Loucy (cell line): ENCODE results near the gene FRZB.
"Not testable (repeated sequence)": the region's sequence is repeated elsewhere in the genome, so short reads cannot be mapped to it uniquely, and the experiment has no call there.

ENCODE experiments used
- H2AFZ ChIP-seq: fragments of 200-600 bp; sonication (generic); 2 replicates; pipeline ENCODE4 v1.6.0; 2016; ENCODE audit warnings: antibody characterized with exemption, mild to moderate bottlenecking, low read length, moderate library complexity
- H3F3A ChIP-seq: fragments of 200-600 bp; 2 replicates; pipeline ENCODE4 v1.6.0; 2016; ENCODE audit warnings: antibody characterized with exemption, low read depth, mild to moderate bottlenecking
- H3K27me3 ChIP-seq: fragments of 200-600 bp; sonication (generic); 2 replicates; pipeline ENCODE4 v1.6.1; 2014; ENCODE audit warnings: low read length, mild to moderate bottlenecking; ENCODE audit not compliant: insufficient read depth, poor library complexity, severe bottlenecking
- H3K36me3 ChIP-seq: fragments of 200-600 bp; sonication (generic); 2 replicates; pipeline ENCODE4 v1.6.1; 2016; ENCODE audit warnings: low read length; ENCODE audit not compliant: insufficient read depth
- H3K4me1 ChIP-seq: fragments of 200-600 bp; sonication (generic); 2 replicates; pipeline ENCODE4 v1.5.1; 2014; ENCODE audit warnings: low read length, mild to moderate bottlenecking; ENCODE audit not compliant: insufficient read depth, poor library complexity, severe bottlenecking
- H3K4me2 ChIP-seq: fragments of 200-600 bp; sonication (generic); 2 replicates; pipeline ENCODE4 v1.6.0; 2014; ENCODE audit warnings: antibody characterized with exemption, low read length, low read depth, mild to moderate bottlenecking; ENCODE audit not compliant: poor library complexity, severe bottlenecking
- H3K4me3 ChIP-seq: fragments of 200-600 bp; sonication (generic); 2 replicates; pipeline ENCODE4 v1.5.1; 2014; ENCODE audit warnings: low read length, mild to moderate bottlenecking, mixed read lengths; ENCODE audit not compliant: poor library complexity, severe bottlenecking
- H3K79me2 ChIP-seq: fragments of 200-600 bp; sonication (generic); 2 replicates; pipeline ENCODE4 v1.6.1; 2014; ENCODE audit warnings: low read length; ENCODE audit not compliant: insufficient read depth
- H3K9ac ChIP-seq: fragments of 200-600 bp; sonication (generic); 2 replicates; pipeline ENCODE4 v1.6.0; 2014; ENCODE audit warnings: mild to moderate bottlenecking, low read depth, low read length, moderate library complexity; ENCODE audit not compliant: poor library complexity, severe bottlenecking
- H3K9me2 ChIP-seq: fragments of 200-600 bp; sonication (generic); replicated peaks from 2 replicates; pipeline ENCODE4 v1.6.1; 2016; ENCODE audit warnings: low read depth, low read length, mixed read lengths
- H3K9me3 ChIP-seq: fragments of 200-600 bp; sonication (generic); 2 replicates; pipeline ENCODE4 v1.6.1; 2014; ENCODE audit warnings: mild to moderate bottlenecking, antibody characterized with exemption, low read length, low read depth; ENCODE audit not compliant: insufficient read depth
- H4K20me1 ChIP-seq: fragments of 200-600 bp; sonication (generic); 2 replicates; pipeline ENCODE4 v1.6.0; 2014; ENCODE audit warnings: antibody characterized with exemption, low read length, mild to moderate bottlenecking; ENCODE audit not compliant: insufficient read depth, poor library complexity, severe bottlenecking
- EZH2phosphoT487 ChIP-seq: fragments of 200-600 bp; IDR thresholded peaks from 2 replicates; pipeline ENCODE4 v1.6.1; 2018; ENCODE audit warnings: antibody characterized with exemption, mild to moderate bottlenecking, moderate library complexity, borderline replicate concordance
- TF ChIP-seq, protein P1 (sequence below): fragments of 200-600 bp; sonication (generic); conservative IDR thresholded peaks from 2 replicates; pipeline ENCODE4 v1.5.1; 2014; ENCODE audit warnings: mild to moderate bottlenecking, antibody characterized with exemption, low read length

Gene FRZB

DNA sequence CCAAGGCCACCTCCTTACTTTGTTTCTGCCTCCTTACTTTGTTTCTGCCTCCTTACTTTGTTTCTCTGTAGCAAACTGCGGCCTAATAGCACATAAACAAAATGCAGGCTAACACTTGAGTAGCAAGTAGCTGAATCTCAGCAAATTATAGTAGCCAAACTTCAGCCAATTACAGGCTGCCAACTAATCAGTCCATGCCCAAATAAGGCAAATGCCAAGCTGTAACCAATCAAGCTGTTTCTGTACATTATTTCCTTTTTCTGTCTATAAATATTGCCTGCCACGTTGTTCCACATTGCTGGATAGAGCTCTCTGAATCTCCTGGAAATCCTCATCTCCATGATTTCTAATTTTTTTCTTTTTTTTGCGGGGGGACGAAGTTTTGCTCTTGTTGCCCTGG lies 28.7 kb upstream of the FRZB start:
- Histone ChIP-seq H3K4me2 (no peak overlapping the region), H3K9me2 (no peaks in the 10 kb centered on the region), H3K4me3 (no peak overlapping the region), H3K9me3 (no peaks in the 10 kb centered on the region), H3K9ac (no peak overlapping the region), H3K36me3 (no peaks in the 10 kb centered on the region), H3K4me1 (peaks cover 8% of the 10 kb centered on the region), H3K27me3 (no peaks in the 10 kb centered on the region), H4K20me1 (no peaks in the 10 kb centered on the region), H3F3A (no peaks in the 10 kb centered on the region), H2AFZ (no peak overlapping the region), H3K79me2 (no peaks in the 10 kb centered on the region)
- TF ChIP-seq EZH2phosphoT487, result no peak
- TF ChIP-seq, protein P1, sequence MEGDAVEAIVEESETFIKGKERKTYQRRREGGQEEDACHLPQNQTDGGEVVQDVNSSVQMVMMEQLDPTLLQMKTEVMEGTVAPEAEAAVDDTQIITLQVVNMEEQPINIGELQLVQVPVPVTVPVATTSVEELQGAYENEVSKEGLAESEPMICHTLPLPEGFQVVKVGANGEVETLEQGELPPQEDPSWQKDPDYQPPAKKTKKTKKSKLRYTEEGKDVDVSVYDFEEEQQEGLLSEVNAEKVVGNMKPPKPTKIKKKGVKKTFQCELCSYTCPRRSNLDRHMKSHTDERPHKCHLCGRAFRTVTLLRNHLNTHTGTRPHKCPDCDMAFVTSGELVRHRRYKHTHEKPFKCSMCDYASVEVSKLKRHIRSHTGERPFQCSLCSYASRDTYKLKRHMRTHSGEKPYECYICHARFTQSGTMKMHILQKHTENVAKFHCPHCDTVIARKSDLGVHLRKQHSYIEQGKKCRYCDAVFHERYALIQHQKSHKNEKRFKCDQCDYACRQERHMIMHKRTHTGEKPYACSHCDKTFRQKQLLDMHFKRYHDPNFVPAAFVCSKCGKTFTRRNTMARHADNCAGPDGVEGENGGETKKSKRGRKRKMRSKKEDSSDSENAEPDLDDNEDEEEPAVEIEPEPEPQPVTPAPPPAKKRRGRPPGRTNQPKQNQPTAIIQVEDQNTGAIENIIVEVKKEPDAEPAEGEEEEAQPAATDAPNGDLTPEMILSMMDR, result no peak

DNA sequence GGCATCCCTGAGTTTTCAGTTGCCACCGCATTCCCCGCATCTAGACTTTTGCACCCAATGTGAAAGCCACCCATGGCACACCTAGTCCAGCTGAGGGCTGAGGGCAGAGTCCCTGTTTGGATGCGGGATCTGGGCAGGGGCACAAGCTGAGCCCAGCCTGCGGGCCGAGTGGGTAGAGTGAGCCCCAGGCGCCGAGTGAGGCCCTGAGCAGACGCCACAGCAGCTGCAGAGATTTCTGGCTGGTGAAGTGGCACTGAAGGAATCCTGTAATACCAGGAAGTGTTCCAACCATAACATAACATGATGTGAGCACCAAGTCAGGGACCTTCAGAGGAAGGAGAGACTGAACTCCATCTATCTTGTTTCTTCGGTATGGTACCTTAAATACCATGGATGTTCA lies 27.7 kb upstream of the FRZB start:
- H3K9ac ChIP-seq, result no peak overlapping the region
- no peaks in the 10 kb centered on the region for H3K9me2 ChIP-seq
- H3K36me3 ChIP-seq, result no peaks in the 10 kb centered on the region
- H3K27me3 ChIP-seq, result no peaks in the 10 kb centered on the region
- H3F3A ChIP-seq, result no peaks in the 10 kb centered on the region
- H4K20me1 ChIP-seq, result no peaks in the 10 kb centered on the region
- peaks cover 8% of the 10 kb centered on the region for H3K4me1 ChIP-seq
- no peak overlapping the region for H2AFZ ChIP-seq
- H3K4me2 ChIP-seq, result no peak overlapping the region
- no peaks in the 10 kb centered on the region for H3K9me3 ChIP-seq
- TF ChIP-seq, protein P1, result no peak
- no peak for TF ChIP-seq EZH2phosphoT487
- no peak overlapping the region for H3K4me3 ChIP-seq
- no peaks in the 10 kb centered on the region for H3K79me2 ChIP-seq

DNA sequence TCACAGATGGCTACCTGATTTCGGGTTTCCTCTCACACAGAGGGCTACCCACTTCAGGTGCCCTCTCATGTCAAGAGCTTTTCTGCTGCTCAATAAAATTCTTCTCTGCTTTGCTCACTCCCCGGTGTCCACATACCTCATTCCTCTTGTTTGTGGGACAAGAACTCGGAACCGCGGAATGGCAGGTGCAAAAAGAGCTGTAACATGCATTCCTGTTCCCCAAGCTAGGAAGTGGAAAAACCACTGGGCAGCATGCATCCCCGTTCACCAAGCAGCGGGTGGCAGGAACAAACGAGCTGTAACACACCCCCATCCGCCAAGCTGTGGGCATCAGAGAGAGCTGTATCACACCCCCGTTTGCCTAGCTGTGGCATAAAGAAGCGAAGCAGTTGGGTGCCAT lies 27.2 kb upstream of the FRZB start:
- H4K20me1 ChIP-seq, result no peaks in the 10 kb centered on the region
- H3K79me2 ChIP-seq, result no peaks in the 10 kb centered on the region
- H3K27me3 ChIP-seq, result no peaks in the 10 kb centered on the region
- no peaks in the 10 kb centered on the region for H3K9me3 ChIP-seq
- no peak overlapping the region for H2AFZ ChIP-seq
- H3K4me2 ChIP-seq, result no peak overlapping the region
- no peaks in the 10 kb centered on the region for H3K36me3 ChIP-seq
- TF ChIP-seq EZH2phosphoT487, result no peak
- TF ChIP-seq, protein P1, result no peak
- H3K9me2 ChIP-seq, result no peaks in the 10 kb centered on the region
- H3K4me3 ChIP-seq, result no peak overlapping the region
- no peaks in the 10 kb centered on the region for H3F3A ChIP-seq
- H3K9ac ChIP-seq, result no peak overlapping the region
- peaks cover 3% of the 10 kb centered on the region for H3K4me1 ChIP-seq

DNA sequence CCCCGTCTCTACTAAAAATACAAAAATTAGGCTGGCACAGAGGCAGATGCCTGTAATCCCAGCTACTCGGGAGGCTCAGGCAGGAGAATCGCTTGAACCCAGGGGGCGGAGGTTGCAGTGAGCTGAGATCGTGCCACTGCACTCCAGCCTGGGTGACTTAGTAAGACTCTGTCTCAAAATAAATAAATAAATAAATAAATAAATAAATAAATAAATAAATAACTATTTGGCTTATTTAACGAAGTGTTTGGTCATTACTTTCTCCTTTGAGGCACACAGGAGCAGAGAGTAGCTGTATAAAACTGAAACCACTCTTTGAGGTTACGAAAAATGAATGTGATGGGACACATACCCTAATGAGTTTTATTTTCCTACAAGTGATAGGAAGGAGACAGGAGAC lies 26.6 kb upstream of the FRZB start:
- not testable (repeated sequence) for H3K4me1 ChIP-seq, H4K20me1 ChIP-seq, H3K79me2 ChIP-seq, H3K27me3 ChIP-seq, H3K9me3 ChIP-seq, H3F3A ChIP-seq, H3K4me3 ChIP-seq, H3K9ac ChIP-seq, H3K36me3 ChIP-seq, H3K4me2 ChIP-seq, H3K9me2 ChIP-seq, H2AFZ ChIP-seq
